DOHH2 (cell line): ENCODE measurements around the gene MYO5C.

Experiments
- H3F3A ChIP-seq: fragments of 200-600 bp; sonication (generic), shearing (Covaris generic); 2 replicates; pipeline ENCODE4 v1.6.0; 2016; ENCODE audit warnings: antibody characterized with exemption, mild to moderate bottlenecking; ENCODE audit not compliant: control insufficient read depth, insufficient read depth
- H3K27ac ChIP-seq: fragments of 200-600 bp; sonication (generic); 2 replicates; pipeline ENCODE4 v1.5.1; 2014; ENCODE audit warnings: low read depth, mild to moderate bottlenecking, low read length, moderate library complexity
- H3K27me3 ChIP-seq: fragments of 200-600 bp; sonication (generic); 2 replicates; pipeline ENCODE4 v1.6.1; 2014; ENCODE audit warnings: mild to moderate bottlenecking, low read length, mixed read lengths; ENCODE audit not compliant: control insufficient read depth
- H3K36me3 ChIP-seq: fragments of 200-600 bp; sonication (generic); 2 replicates; pipeline ENCODE4 v1.6.1; 2014; ENCODE audit warnings: mild to moderate bottlenecking, low read length, moderate library complexity, mixed read lengths; ENCODE audit not compliant: control insufficient read depth
- H3K4me1 ChIP-seq: fragments of 200-600 bp; sonication (generic); 2 replicates; pipeline ENCODE4 v1.6.1; 2014; ENCODE audit warnings: mild to moderate bottlenecking, low read length, mixed read lengths; ENCODE audit not compliant: control insufficient read depth
- H3K4me2 ChIP-seq: fragments of 200-600 bp; sonication (generic); 2 replicates; pipeline ENCODE4 v1.6.0; 2014; ENCODE audit warnings: mild to moderate bottlenecking, low read length, moderate library complexity
- H3K4me3 ChIP-seq: fragments of 200-600 bp; sonication (generic); 2 replicates; pipeline ENCODE4 v1.5.1; 2014; ENCODE audit warnings: mild to moderate bottlenecking, low read length, mixed read lengths
- H3K79me2 ChIP-seq: fragments of 200-600 bp; sonication (generic); 2 replicates; pipeline ENCODE4 v1.6.1; 2014; ENCODE audit warnings: mild to moderate bottlenecking, low read length, mixed read lengths; ENCODE audit not compliant: control insufficient read depth
- H3K9me2 ChIP-seq: fragments of 200-600 bp; sonication (generic); replicated peaks from 2 replicates; pipeline ENCODE4 v1.6.1; 2014; ENCODE audit warnings: mild to moderate bottlenecking, low read length, mixed read lengths; ENCODE audit not compliant: control insufficient read depth
- H3K9me3 ChIP-seq: fragments of 200-600 bp; sonication (generic); 2 replicates; pipeline ENCODE4 v1.6.1; 2014; ENCODE audit warnings: antibody characterized with exemption, low read length, mixed read lengths; ENCODE audit not compliant: control insufficient read depth, insufficient read depth
- H4K20me1 ChIP-seq: fragments of 200-600 bp; sonication (generic); 2 replicates; pipeline ENCODE4 v1.6.0; 2014; ENCODE audit warnings: low read depth, mild to moderate bottlenecking, antibody characterized with exemption, low read length, moderate library complexity; ENCODE audit not compliant: control insufficient read depth, insufficient read depth
- CTCF ChIP-seq: fragments of 200-600 bp; sonication (generic); IDR thresholded peaks from one replicate; pipeline ENCODE4 v1.5.1; 2014; ENCODE audit warnings: antibody characterized with exemption, mild to moderate bottlenecking, low read depth, low read length; ENCODE audit not compliant: poor library complexity, severe bottlenecking
- EZH2phosphoT487 ChIP-seq: fragments of 200-600 bp; sonication (generic); IDR thresholded peaks from 2 replicates; pipeline ENCODE4 v1.6.1; 2017; ENCODE audit warnings: borderline replicate concordance, mild to moderate bottlenecking, antibody characterized with exemption, low read length, moderate library complexity, mixed read lengths

MYO5C gene

GRCh38 chr15:52247461-52247860 lies 48.1 kb downstream of the MYO5C start:
- H3K27me3 ChIP-seq, result no peaks in the 10 kb centered on the region
- no peaks in the 10 kb centered on the region for H3F3A ChIP-seq
- no peak for TF ChIP-seq CTCF
- no peak for TF ChIP-seq EZH2phosphoT487
- H3K4me1 ChIP-seq, result no peaks in the 10 kb centered on the region
- H3K9me3 ChIP-seq, result no peaks in the 10 kb centered on the region
- no peak overlapping the region for H3K4me3 ChIP-seq
- no peaks in the 10 kb centered on the region for H3K79me2 ChIP-seq
- no peak overlapping the region for H3K4me2 ChIP-seq
- no peak overlapping the region for H3K27ac ChIP-seq
- no peaks in the 10 kb centered on the region for H3K9me2 ChIP-seq
- H3K36me3 ChIP-seq, result no peaks in the 10 kb centered on the region
- H4K20me1 ChIP-seq, result no peaks in the 10 kb centered on the region

- no peak for TF ChIP-seq EZH2phosphoT487
- TF ChIP-seq CTCF, result no peak
- H3K27ac ChIP-seq, result no peak overlapping the region
Observed at GRCh38 chr15:52246686-52247431, 48.7 kb downstream of the MYO5C start.

GRCh38 chr15:52243697-52244555 lies 51.7 kb downstream of the MYO5C start:
- TF ChIP-seq CTCF (no peak), EZH2phosphoT487 (no peak)
- Histone ChIP-seq H3K9me2 (no peaks in the 10 kb centered on the region), H3K27me3 (no peaks in the 10 kb centered on the region), H3K9me3 (no peaks in the 10 kb centered on the region), H3K4me1 (no peaks in the 10 kb centered on the region), H3K27ac (no peak overlapping the region), H3K4me3 (no peak overlapping the region), H3K4me2 (no peak overlapping the region), H3K36me3 (no peaks in the 10 kb centered on the region), H3K79me2 (no peaks in the 10 kb centered on the region), H3F3A (no peaks in the 10 kb centered on the region), H4K20me1 (no peaks in the 10 kb centered on the region)

More at GRCh38 chr15:52246686-52247431, 48.7 kb downstream of the MYO5C start:
- Histone ChIP-seq H3K27me3 (no peaks in the 10 kb centered on the region), H3K79me2 (no peaks in the 10 kb centered on the region), H3K4me3 (no peak overlapping the region), H3K4me1 (no peaks in the 10 kb centered on the region), H3K4me2 (no peak overlapping the region), H3K36me3 (no peaks in the 10 kb centered on the region), H4K20me1 (no peaks in the 10 kb centered on the region), H3K9me2 (no peaks in the 10 kb centered on the region), H3K9me3 (no peaks in the 10 kb centered on the region), H3F3A (no peaks in the 10 kb centered on the region)
